NCI-H2081 treated with DMSO at 0.1 percent for 48 hours (cell line): ENCODE results near the gene PEAK1.
A peak's percentile ranks its signal among the peaks of the same experiment; 100 is the strongest.

Source experiments
- DNase-seq: peaks from one replicate; lab custom pipeline; 2025; lab: John Stamatoyannopoulos, UW

Gene PEAK1

GRCh38 chr15:77419836-77420609, at the start of gene PEAK1:
TSS of gene PEAK1 (minus strand) at chr15:77420104. CDS start at chr15:77181926, 238,178 bp downstream.
- peak; percentile 83 for DNase-seq

GRCh38 chr15:77468896-77469295, 49.0 kb upstream of the PEAK1 start:
- no peak for DNase-seq

- no peak for DNase-seq
Observed at GRCh38 chr15:77466521-77466920, 46.6 kb upstream of the PEAK1 start.

DNA sequence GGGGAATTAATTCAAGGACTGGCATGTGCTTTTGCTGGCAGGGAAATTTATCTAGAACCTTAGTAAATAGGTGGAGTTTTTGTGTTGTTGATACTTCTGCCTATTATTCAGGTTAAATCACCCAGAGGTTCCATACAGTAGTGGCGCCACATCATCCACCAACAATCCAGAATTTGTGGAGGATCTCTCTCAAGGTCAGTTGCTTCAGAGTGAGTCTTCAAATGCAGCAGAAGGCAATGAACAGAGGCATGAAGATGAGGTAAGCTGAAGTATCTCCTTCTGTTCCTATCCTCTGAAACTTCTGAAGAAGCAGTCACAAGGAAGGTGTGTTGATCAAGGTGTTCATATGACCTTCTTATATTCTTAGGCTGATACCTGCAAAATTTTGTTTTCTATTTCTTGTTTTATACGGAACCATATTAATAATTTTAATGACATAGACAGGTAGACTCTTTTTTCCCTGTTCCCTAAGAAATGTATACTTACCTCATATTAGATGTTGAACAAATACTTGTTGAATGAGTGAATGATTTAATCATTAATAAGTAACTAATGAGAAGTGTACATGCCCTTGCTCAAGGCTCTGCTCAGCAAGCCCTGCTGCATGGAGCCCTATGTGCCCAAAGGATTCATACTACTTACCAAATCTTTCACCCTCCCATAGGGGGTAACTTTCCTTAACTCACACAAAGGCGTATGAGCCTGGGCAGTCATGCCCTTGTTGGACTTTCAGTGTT, 44.4 kb upstream of the PEAK1 start:
- no peak for DNase-seq

- DNase-seq = no peak
Observed at GRCh38 chr15:77461486-77461885, 41.6 kb upstream of the PEAK1 start.

DNA sequence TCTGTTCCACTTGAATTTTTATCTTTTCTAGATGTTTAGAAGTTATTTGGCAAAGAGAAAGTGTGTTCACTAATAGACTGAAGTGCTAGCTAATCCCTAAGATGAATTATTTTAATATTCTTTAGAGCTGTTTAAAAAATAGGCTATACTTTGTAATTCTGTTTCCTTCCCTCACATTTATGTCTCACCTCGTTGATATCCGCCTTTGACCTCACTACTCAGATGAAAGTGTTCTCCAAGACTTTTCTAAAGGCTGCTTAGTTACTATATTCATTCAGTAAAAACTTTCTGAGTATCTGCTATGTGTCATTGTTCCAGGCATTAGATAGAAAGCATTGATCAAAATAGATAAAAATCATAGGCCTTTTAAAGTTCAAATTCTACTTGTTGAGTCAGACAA, 39.1 kb upstream of the PEAK1 start:
- DNase-seq = no peak

DNA sequence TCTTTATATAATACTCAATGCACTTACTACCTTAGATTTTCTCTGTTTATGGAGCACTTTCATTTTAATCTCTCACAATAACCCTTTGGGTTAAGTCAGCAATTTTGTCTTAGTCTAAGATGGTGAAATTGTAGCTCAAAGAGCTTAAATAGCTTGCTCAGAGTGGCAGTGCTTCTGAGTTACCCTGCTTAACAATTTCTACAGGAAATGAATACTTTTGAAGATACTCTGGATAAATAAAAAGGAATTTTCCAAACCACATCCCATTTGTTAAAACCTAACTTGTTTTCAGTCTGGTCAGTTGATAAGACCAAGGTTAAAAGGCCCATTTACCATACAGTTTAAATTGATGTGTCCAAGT, 38.0 kb upstream of the PEAK1 start:
- DNase-seq = no peak

DNA sequence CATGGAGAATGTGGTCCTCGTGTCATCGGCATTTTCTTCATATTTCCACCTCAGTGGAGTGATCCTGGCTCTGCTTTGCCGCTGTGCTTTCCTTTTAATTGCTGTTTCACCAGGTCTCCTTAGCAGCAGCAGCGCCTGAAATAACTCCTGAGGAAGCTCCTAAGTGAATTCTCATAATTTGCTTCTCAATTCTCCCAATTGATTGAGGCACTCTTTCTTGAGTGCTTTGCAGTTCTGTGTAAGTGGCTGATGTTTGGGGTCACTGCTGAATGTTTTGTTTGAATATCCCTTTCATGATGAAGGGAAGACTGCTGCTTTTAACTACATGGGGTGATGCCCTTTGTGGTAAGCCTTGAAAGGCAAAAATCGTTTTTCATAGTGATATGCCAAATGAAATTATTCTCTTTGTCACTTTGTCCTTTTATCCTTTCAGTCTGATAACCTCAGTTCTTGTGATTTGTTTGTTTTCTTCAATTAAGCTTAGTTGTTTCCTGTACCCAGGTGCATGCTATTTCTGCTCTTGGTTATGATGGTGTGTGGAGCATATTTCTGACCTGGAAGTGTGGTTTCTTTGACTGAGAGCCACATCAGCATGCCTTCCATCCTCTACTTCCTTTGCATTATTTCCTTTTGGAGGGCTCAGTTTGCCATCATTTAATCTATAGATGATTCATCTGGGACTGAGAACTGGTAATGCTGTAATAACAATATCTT, 37.4 kb upstream of the PEAK1 start:
- DNase-seq = no peak

DNA sequence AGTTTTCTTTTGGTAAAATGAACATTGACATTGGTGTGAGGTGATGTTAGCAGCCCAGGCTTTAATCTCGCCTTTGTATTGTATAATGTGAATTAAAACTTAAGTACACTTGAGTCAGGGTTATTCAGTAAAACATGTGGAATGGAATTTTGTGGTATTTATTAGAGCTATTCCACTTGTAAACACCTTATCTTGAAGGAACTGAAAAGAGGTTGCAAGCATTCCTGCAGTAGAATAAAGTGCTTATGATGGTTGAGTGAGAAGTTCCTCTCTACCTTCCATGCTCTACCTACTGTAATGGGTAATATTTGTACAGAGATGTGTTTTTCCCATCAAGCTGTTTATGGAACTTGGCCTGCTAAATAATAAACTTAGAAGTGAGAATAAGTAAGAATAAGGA, 36.8 kb upstream of the PEAK1 start:
- no peak for DNase-seq

DNA sequence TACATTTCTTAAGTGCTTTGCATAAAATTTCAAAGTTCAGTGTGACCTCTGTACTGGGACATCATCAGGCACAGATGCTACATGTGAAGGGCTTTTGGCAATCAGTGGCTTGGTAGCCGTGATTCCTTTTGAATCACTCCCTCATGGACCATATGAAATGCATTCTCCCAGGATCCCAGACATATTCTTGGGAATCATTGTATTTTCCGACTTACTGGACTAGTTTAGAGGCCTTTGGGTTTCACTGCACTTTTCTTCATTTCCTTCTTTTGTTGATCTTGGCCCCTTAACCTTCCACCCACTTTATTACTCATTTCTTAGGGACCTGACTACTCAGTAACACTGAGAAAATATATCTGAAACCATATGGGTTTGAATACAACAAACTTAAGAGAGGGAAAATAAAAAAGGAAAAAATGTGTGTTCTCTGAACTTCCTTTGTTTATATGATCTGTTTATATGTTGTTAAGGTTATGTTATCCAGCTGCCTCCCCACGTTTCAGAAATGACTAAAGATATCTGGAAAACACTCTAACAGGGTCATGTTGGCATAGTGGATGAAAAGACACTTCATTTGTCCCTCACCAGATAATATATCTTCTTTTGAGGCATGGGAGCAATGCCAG, 35.9 kb upstream of the PEAK1 start:
- DNase-seq = no peak

- no peak for DNase-seq
Observed at GRCh38 chr15:77454951-77455350, 35.0 kb upstream of the PEAK1 start.

DNA sequence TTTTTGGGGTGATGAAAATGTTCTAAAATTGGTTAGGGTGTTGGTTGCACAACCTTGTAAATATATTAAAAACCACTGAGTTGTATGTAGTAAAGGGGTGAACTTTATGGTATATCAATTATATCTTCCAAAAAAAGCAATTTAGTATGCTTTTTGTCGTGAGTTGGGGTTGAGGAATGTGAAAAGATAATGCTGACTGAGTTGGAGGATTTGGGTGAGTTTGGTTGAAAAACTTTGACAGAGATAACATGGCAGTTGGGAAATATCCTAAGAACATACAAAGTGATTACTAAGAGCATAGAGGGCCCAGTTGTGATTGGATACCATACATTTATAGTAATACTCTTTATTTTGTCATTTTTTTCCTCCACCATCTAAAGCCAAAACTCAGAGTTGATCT, 34.4 kb upstream of the PEAK1 start:
- no peak for DNase-seq

DNA sequence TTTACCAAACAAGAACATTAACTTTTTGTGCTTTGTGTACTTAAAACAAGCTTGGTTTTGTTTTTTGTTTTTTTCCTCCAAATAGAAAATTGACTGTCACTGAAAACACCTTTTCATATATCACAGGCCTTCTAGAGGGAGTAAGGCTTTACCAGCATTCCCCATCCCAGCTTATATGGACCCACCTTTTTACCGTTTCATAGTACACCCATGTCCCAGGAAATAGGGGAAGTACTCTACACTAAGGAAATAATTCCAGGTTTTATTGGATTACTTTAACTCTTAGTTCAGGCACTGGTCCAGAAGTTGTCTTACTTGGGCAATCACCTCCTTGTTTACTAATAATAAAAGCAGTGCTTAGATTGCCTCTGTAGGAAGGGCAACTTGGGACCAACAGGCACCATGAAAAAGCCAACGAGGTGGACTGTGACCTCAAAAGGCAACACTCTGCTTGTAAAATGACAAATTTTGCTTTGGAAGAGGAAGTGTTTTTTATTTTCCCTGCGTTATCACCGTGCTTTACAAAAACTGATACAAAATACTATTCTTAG, 27.0 kb upstream of the PEAK1 start:
- no peak for DNase-seq

DNA sequence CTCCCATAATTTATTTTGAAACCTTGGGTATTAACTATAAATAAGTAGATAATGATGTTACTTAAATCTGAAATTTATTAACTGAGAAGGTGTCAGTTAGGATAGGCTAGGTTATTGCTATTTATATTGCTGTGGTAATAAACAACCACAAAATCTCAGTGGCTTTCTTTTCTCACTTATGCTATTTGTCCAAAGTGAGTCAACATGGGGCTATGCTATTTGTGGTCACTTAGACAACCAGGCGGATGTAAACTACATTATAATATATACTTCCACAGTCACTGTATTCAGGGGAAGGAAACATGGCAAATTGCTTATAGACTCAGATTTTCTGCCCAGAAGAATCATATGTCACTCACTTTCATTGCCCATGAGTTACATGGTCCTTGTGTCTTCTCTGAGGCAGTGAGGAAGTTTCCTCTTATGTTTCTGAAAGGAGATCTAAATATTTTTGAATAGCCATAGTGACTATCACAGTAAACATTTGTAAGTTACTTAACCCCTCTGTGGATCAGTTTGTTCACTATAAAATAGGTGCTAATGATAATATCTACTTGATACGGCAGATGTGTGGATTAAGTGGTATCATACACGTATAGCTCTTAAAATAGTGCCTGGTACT, 20.6 kb upstream of the PEAK1 start:
- DNase-seq = no peak

DNA sequence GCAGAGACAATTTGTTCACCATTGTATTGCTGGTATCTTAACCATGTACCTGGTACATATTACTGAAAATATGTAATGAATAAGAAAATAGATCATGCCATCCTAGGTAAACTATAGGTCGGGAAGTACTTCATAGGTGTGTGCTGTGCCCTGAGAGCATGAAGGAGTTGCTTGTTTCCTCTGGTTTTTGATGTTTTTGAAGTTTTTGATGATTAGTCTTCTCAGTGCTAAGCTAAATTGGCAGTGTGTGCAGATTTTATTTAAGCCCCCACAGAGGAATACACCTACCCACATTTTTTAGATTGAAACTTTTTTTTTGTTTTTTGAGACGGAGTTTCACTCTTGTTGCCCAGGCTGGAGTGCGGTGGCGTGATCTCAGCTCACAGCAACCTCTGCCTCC, 17.4 kb upstream of the PEAK1 start:
- DNase-seq = no peak

DNA sequence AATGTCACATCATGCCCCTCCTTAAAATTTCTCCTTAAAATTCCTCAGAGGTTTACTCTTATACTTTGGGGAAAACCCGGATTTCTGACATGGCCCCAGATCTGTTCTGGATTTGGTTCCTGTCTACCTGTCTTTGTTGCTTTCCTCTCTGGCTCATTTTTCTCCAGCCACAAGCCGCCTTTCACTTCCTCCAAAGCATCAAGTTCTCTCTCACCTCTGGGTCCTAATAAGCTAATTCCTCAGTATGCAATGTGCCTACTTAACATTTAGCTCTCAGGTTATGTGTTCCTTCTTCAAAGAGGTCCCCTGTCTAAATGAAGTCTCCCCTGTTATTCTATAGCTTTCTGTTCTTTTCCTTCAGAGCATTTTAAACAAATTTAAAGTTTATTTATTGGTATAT, 16.9 kb upstream of the PEAK1 start:
- no peak for DNase-seq

GRCh38 chr15:77430652-77431051, 10.7 kb upstream of the PEAK1 start:
- DNase-seq = no peak

GRCh38 chr15:77430213-77430612, 10.3 kb upstream of the PEAK1 start:
- no peak for DNase-seq

- DNase-seq = no peak
Observed at GRCh38 chr15:77426871-77427270, 7.0 kb upstream of the PEAK1 start.

DNA sequence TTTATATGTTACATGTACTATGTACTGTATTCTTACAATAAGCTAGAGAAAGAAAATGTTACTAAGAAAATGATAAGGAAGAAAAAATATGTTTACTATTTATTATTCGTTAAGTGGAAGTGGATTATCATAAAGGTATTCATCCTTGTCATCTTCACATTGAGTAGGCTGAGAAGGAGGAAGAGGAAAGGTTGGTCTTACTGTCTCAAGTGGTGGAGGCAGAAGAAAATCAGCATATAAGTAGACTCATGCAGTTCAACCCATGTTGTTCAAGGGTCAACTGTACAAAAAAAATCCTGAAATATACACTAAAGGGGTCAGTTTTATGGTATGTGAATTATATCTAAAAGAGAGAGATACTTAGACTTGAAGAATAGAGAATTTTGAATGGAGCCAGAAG, 6.5 kb upstream of the PEAK1 start:
- DNase-seq = no peak

GRCh38 chr15:77425104-77425503, 5.2 kb upstream of the PEAK1 start:
- DNase-seq = no peak

GRCh38 chr15:77421370-77421700, 1.4 kb upstream of the PEAK1 start:
- no peak for DNase-seq
